Activated B cell treated with CpG ODN at 0.5 μM for 24 hours (primary cell): Measurements from ENCODE around the gene NINJ2. TPM values are rescaled to one million over a fixed set of nuclear protein-coding genes. Genes with fewer than 3 reads are reported as not detected.

Experiments used
- ATAC-seq: fragments of 200-7000 bp; cut with Tn5 transposase; one replicate; pipeline ENCODE4 v1.10.0; 2021; ENCODE audit warnings: low read depth, mild to moderate bottlenecking, moderate library complexity
- CTCF ChIA-PET: fragments of 350-600 bp; sonication (Branson Sonifier 250); formaldehyde crosslinking; loops from one replicate; lab custom pipeline; 2021; ENCODE audit warnings: antibody characterized with exemption; lab: Charles Lee
- POLR2A ChIA-PET: fragments of 350-600 bp; sonication (Branson Sonifier 250); formaldehyde crosslinking; loops from one replicate; lab custom pipeline; 2021; ENCODE audit warnings: antibody characterized with exemption; lab: Charles Lee
- DNase-seq: peaks from one replicate; pipeline ENCODE4 v3.0.0; 2022
- H3K27ac Mint-ChIP-seq: one replicate; pipeline ENCODE4 v1.8.0; 2020; ENCODE audit warnings: mixed read lengths
- H3K27me3 Mint-ChIP-seq: one replicate; pipeline ENCODE4 v1.8.0; 2021; ENCODE audit warnings: mixed read lengths
- H3K36me3 Mint-ChIP-seq: one replicate; pipeline ENCODE4 v1.8.0; 2021; ENCODE audit warnings: low read depth, mixed read lengths
- H3K4me1 Mint-ChIP-seq: one replicate; pipeline ENCODE4 v1.8.0; 2021; ENCODE audit warnings: mixed read lengths
- H3K4me3 Mint-ChIP-seq: one replicate; pipeline ENCODE4 v1.8.0; 2020; ENCODE audit warnings: mild to moderate bottlenecking, mixed read lengths
- H3K9me3 Mint-ChIP-seq: one replicate; pipeline ENCODE4 v1.8.0; 2020; ENCODE audit warnings: mixed read lengths
- intact Hi-C: fragments of 100-400 bp; cut with micrococcal nuclease; formaldehyde crosslinking; loops from one replicate; pipeline ENCODE4 v1.15.1; 2024
- total RNA-seq: library from RNA; stranded (reverse); gene quantifications from 2 replicates; pipeline ENCODE4 v1.2.3, GENCODE V29; 2022
- TF ChIP-seq, protein P1 (sequence below): fragments of 200-600 bp; IDR thresholded peaks from one replicate; pipeline ENCODE4 v1.8.0; 2022; ENCODE audit warnings: antibody characterized with exemption, mild to moderate bottlenecking

NINJ2 gene
- total RNA-seq, 1 donor from 2014 or later, result 3.6 TPM

- no peak for DNase-seq
- POLR2A ChIA-PET, result no interaction called here
- H3K9me3 Mint-ChIP-seq, result peaks cover 10% of the 10 kb centered on the region
- peaks cover 10% of the 10 kb centered on the region for H3K27me3 Mint-ChIP-seq
- no peak for ATAC-seq
- no peaks in the 10 kb centered on the region for H3K4me1 Mint-ChIP-seq
- TF ChIP-seq, protein P1, sequence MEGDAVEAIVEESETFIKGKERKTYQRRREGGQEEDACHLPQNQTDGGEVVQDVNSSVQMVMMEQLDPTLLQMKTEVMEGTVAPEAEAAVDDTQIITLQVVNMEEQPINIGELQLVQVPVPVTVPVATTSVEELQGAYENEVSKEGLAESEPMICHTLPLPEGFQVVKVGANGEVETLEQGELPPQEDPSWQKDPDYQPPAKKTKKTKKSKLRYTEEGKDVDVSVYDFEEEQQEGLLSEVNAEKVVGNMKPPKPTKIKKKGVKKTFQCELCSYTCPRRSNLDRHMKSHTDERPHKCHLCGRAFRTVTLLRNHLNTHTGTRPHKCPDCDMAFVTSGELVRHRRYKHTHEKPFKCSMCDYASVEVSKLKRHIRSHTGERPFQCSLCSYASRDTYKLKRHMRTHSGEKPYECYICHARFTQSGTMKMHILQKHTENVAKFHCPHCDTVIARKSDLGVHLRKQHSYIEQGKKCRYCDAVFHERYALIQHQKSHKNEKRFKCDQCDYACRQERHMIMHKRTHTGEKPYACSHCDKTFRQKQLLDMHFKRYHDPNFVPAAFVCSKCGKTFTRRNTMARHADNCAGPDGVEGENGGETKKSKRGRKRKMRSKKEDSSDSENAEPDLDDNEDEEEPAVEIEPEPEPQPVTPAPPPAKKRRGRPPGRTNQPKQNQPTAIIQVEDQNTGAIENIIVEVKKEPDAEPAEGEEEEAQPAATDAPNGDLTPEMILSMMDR, result no peak
- no peak overlapping the region for H3K27ac Mint-ChIP-seq
- CTCF ChIA-PET, result no interaction called here
- intact Hi-C loops, result no loop called here
- no peak overlapping the region for H3K4me3 Mint-ChIP-seq
- no peaks in the 10 kb centered on the region for H3K36me3 Mint-ChIP-seq
Observed at GRCh38 chr12:526089-526488, 137.2 kb downstream of the NINJ2 start.

GRCh38 chr12:524167-524951 is 138.9 kb downstream of the NINJ2 start:
- Mint-ChIP-seq H3K27me3 (peaks cover 16% of the 10 kb centered on the region), H3K27ac (no peak overlapping the region), H3K9me3 (peaks cover 3% of the 10 kb centered on the region), H3K4me1 (no peaks in the 10 kb centered on the region), H3K36me3 (no peaks in the 10 kb centered on the region), H3K4me3 (no peak overlapping the region)
- CTCF ChIA-PET, result no interaction called here
- TF ChIP-seq, protein P1, result no peak
- intact Hi-C loops, result no loop called here
- POLR2A ChIA-PET, result no interaction called here
- no peak for DNase-seq
- ATAC-seq, result no peak

DNA sequence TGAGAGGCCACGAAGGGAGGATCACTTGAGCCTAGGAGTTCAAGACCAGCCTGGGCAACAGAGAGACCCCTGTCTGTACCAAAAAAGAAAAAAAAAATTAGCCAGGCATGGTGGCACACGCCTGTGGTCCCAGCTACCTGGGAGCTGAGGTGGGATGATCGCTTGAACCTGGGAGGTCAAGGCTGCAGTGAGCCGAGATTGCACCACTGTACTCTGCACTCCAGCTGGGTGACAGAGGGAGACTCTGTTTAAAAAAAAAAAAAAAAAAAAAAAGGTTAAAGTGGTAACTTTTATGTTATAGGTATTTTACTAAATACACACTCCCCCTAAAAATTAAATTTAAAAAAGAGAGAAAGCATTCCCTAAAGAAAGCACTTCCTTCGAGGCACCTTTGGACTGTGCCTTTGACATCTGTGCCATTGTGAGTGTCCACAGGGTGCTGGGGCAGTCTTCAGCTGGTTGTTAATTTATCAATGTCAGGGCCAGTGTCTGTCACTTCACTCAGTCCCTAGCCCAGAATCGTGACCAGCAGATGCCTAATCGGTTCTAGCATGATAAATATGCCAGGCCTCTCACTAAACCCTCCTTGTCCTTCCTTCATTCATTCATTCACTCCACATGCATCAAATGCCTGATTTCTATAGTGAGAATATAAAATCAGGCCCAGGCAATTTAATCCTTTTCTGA is 140.4 kb downstream of the NINJ2 start:
- TF ChIP-seq, protein P1, result no peak
- intact Hi-C loops, result no loop called here
- no peaks in the 10 kb centered on the region for H3K9me3 Mint-ChIP-seq

DNA sequence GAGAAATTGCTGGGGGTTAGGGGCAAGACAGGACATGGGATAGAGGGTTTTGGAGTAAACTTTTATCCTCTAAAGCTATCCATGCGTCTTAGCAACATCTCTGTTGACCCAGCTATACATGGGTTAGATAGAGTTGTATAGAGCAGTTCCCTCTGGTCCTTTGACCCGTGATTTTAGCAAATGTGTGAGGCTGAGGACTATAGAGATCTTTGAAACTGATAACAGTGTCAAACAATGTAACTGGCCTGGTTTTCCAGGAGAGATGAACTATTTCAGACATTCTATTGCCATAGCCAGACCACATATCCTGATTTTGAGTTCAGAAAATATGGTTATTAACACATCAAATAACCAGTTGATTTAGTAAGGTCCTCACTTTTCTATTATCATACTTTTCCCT is 143.1 kb downstream of the NINJ2 start:
- DNase-seq (no peak), ATAC-seq (no peak)
- ChIA-PET CTCF (no interaction called here), POLR2A (no interaction called here)
- Mint-ChIP-seq H3K27ac (no peak overlapping the region), H3K36me3 (no peaks in the 10 kb centered on the region), H3K4me1 (no peaks in the 10 kb centered on the region), H3K4me3 (no peak overlapping the region), H3K9me3 (no peaks in the 10 kb centered on the region), H3K27me3 (peaks cover 18% of the 10 kb centered on the region)
- intact Hi-C loops, result no loop called here
- TF ChIP-seq, protein P1, result no peak

More for the DNA sequence above, 140.4 kb downstream of the NINJ2 start:
- ATAC-seq (no peak), DNase-seq (no peak)
- no peaks in the 10 kb centered on the region for H3K4me1 Mint-ChIP-seq
- H3K36me3 Mint-ChIP-seq, result no peaks in the 10 kb centered on the region
- H3K27me3 Mint-ChIP-seq, result peaks cover 18% of the 10 kb centered on the region
- H3K27ac Mint-ChIP-seq, result no peak overlapping the region
- POLR2A ChIA-PET, result no interaction called here
- no peak overlapping the region for H3K4me3 Mint-ChIP-seq
- CTCF ChIA-PET, result no interaction called here

- ATAC-seq, result no peak
- DNase-seq, result no peak
- intact Hi-C loops, result no loop called here
- Mint-ChIP-seq H3K36me3 (no peaks in the 10 kb centered on the region), H3K27ac (no peak overlapping the region), H3K9me3 (no peaks in the 10 kb centered on the region), H3K4me1 (no peaks in the 10 kb centered on the region), H3K4me3 (no peak overlapping the region), H3K27me3 (peaks cover 21% of the 10 kb centered on the region)
- ChIA-PET CTCF (no interaction called here), POLR2A (no interaction called here)
- TF ChIP-seq, protein P1, result no peak
Observed at GRCh38 chr12:517538-517937, 145.7 kb downstream of the NINJ2 start.
